ENCODE results near the gene SCLY.

- TF ChIP-seq CTCF (IDR thresholded peaks at IDR 0.05) = no peak
- no peak for TF ChIP-seq POLR2A (IDR thresholded peaks at IDR 0.05)
Observed at GRCh38 chr2:238116298-238117198, 55.7 kb downstream of the SCLY start.
